Left kidney (tissue), 8 donors: ENCODE results near the gene NUDT4B. TPM values are rescaled to one million over a fixed set of nuclear protein-coding genes. Genes with fewer than 3 reads are reported as not detected.
"Not testable (repeated sequence)": the region's sequence is repeated elsewhere in the genome, so short reads cannot be mapped to it uniquely, and the experiment has no call there.

ENCODE experiments used
- DNase-seq: peaks from one replicate; pipeline ENCODE4 v3.0.0-alpha.2; 2013
- long read RNA-seq, 8 donors: transcript quantifications; one replicate each; lab custom pipeline, GENCODE V29; 2026
- polyA plus RNA-seq: library from polyadenylated mRNA; unstranded; fragments of 120-200 nt; gene quantifications from one replicate; pipeline ENCODE4 v1.2.1, GENCODE V29; 2013; ENCODE audit not compliant: insufficient read length

NUDT4B gene
- 1.8 TPM for polyA plus RNA-seq
- long read RNA-seq, donor 1, partial matches to known transcripts: 54 of 58 reads
- long read RNA-seq, donor 1, other reads (novel, unspliced or antisense): 0 of 58 reads
- long read RNA-seq, donor 2, partial matches to known transcripts: 56 of 57 reads
- long read RNA-seq, donor 2, other reads (novel, unspliced or antisense): 0 of 57 reads
- long read RNA-seq, donor 3, partial matches to known transcripts: 0 of 3 reads
- long read RNA-seq, donor 3, other reads (novel, unspliced or antisense): 0 of 3 reads
- long read RNA-seq, donor 4: 0 reads
- long read RNA-seq, donor 5, partial matches to known transcripts: 0 of 4 reads
- long read RNA-seq, donor 5, other reads (novel, unspliced or antisense): 0 of 4 reads
- long read RNA-seq, donor 6, partial matches to known transcripts: 0 of 4 reads
- long read RNA-seq, donor 6, other reads (novel, unspliced or antisense): 0 of 4 reads
- long read RNA-seq, donor 7, transcript NUDT4B-201 (1 exons, 1,206 nt): major isoform, 11 of 11 reads
- long read RNA-seq, donor 7, partial matches to known transcripts: 0 of 11 reads
- long read RNA-seq, donor 7, other reads (novel, unspliced or antisense): 0 of 11 reads
- long read RNA-seq, donor 8: 0 reads

- not testable (repeated sequence) for DNase-seq
These were observed at the start of gene NUDT4B for GRCh38 chr1:148748563-148749334. Gene NUDT4B (plus strand): TSS chr1:148748774. CDS start chr1:148748953, 179 bp downstream.

- DNase-seq: not testable (repeated sequence)
These were observed 49.2 kb upstream of the NUDT4B start for GRCh38 chr1:148699357-148699756.

- DNase-seq: not testable (repeated sequence)
These were observed 46.3 kb upstream of the NUDT4B start for GRCh38 chr1:148702242-148702641.

- DNase-seq: not testable (repeated sequence)
These were observed 44.5 kb upstream of the NUDT4B start for GRCh38 chr1:148703973-148704591.

DNA sequence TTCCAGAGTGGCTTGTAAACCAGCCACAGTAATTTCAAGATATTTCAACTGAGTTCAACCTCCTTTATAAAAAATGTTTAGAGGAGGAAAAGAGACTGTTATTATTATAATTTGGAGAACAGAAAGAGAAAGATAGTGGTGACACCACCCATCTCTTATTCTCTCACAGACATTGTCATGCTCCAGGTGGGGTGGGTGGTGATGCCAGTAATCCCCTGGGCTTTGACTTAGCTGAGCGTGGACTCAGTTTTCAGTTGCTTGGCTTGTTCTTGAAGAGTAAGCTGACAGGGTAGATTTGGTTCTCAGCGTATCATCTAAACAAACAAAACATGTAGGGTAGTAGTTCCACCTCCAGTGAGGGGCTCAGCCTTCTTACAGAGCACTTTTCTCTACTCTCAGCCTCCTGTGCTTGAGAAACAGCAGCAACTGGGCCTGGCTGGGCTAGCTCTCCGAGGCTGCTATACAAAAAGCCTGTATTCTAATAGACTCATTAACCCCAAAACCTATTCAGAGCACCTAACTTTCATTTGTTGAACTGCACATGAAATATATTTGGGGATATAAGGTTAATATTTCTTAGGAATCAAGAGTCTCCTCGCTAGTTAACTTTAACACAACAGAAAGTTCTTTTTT lies 43.1 kb upstream of the NUDT4B start:
- not testable (repeated sequence) for DNase-seq

DNA sequence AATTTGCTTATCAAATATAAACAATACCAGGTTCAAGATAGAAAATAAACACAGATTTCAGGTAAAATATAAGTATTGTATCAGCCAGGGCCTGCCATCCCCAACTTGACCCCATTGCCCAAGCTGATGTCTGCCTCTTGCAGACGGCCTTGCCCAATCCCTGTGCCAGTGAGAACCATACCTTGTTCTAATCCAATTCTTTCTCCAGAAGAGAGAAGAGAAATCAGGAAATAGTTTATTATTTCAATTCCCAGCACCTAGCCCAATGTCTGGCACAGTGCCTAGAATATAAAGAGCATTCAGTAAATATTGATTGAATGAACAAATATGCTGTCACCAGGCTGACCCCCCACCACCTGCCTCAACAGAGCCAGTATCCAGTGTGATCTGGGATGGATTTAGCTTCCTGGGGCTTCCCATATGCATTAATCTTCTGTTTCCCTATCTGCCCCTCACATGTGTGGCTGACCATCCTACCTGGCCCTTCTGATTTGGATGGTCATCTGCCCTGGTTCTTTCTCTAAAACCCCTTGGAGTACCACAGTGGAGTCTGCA lies 39.7 kb upstream of the NUDT4B start:
- DNase-seq: not testable (repeated sequence)

- DNase-seq: not testable (repeated sequence)
These were observed 37.6 kb upstream of the NUDT4B start for GRCh38 chr1:148710772-148711523.

DNA sequence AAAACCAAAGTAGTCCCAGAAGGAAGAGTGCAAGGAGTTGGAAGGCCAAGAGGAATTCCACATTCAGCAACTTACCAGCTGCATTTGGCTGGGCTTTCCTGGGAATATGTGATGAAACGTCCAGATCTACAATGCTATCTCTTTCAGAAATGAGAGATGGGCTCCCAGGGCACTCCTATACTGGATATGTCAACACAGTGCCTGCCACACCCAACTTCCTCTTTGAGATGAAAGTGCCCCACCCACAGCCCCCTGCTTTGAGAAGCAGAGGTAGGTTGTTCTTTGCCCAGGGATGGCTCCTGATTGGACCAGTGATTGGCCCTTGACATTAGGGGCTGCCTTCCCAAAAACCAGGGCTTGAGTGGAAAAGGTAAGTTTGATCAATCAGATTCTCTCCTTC lies 36.2 kb upstream of the NUDT4B start:
- not testable (repeated sequence) for DNase-seq

DNA sequence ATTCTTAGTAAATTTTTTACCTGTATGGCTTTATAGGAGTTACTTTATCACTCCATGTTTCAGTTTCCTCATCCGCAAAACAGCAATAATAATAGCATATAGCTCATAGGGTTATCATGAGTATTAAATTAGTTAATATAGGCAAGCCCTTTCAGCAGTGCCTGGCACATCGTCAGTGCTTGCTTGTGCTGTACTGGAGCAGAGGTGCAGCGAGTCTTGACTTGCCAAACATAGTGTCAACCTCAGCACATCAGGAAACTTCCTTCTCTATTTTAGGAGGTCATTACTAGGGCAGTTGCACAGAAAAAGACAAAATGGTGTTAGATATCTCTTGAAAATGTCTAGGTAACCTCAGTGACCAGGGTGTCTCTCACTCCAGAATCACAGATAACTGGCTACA lies 33.1 kb upstream of the NUDT4B start:
- not testable (repeated sequence) for DNase-seq

DNA sequence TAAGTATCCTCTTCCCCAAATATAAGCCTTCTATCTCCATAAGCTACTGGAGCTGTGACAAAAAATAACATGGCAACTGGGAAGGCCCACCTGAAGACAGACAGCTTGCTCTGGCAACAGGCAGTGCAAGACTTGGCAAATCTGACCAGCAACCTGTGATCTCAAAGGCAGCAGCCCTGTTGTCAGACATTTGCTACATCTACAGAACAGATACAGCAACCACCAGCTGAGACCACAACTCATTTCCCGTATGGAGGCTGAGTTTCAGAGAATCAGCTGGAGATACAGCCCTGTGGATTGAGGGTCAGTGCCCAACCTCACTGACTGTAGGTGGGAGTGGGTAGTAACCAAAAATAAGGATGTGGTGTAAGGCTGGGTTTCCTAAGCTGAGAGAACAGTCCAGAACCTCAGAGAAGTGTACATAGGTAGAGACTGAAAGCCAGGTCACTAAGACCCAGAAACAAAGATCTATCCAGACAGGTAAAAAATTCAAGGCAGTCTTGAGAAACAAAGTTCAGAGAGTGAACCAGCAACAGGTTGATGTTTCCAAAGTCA lies 31.5 kb upstream of the NUDT4B start:
- DNase-seq: not testable (repeated sequence)

GRCh38 chr1:148720918-148721317 lies 27.7 kb upstream of the NUDT4B start:
- DNase-seq: not testable (repeated sequence)

DNA sequence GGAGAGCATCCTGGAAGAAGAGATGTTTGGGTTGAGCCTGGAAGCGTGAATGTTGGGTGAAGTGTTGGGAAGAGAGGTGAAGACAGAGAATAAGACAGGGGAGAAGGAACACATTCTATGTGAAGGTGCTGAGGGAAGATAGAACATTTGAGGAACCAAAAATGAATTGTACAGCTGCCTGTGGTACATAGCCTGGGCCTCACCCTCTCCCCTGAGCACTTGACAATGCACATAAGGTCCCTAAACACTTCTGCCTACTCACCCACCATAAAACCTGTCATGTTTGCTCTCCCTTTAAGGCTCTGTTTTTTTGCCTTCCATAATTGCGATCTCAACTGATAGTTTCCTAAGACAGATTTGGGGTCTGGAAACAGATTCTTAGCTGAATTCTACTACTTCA lies 25.8 kb upstream of the NUDT4B start:
- not testable (repeated sequence) for DNase-seq

DNA sequence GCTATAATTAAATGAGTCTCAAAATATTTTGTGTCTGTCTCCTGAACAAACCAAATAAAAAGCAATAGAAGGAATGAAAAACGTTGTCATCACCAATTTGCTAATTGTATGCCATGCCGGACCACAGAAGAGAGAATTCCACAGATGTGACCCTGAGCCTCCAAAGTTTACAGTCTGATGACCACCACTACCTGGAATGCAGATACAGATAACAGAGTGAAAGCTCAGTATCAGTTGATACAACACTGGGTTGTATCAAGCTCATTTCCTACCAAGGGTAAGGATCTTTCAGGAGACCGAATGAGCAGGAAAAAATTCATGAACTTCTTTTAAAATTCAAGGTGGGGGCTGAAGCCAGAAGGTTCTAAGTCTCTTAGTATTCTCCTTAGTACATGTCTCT lies 25.1 kb upstream of the NUDT4B start:
- not testable (repeated sequence) for DNase-seq

DNA sequence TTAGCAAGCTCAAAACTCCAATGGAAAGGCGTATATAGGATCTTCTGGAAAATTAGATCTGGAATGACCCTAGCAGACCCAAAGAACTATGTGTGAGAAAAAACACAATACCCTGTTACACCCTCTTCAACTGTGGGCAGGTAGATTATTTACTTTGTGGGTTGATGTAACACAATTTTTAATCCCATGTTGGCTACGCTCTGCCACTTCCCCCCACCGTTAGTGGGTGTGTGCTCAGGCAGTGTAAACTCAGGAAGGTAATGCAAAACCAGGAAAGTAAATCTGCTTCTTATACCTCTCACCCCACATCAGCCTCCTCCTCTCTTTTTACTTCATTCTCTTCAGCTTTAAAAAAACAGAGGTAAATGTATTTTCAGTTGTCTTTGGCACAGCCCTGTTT lies 23.7 kb upstream of the NUDT4B start:
- not testable (repeated sequence) for DNase-seq

GRCh38 chr1:148727862-148728261 lies 20.7 kb upstream of the NUDT4B start:
- not testable (repeated sequence) for DNase-seq

GRCh38 chr1:148729128-148729527 lies 19.4 kb upstream of the NUDT4B start:
- not testable (repeated sequence) for DNase-seq

GRCh38 chr1:148729541-148729940 lies 19.0 kb upstream of the NUDT4B start:
- DNase-seq: not testable (repeated sequence)

GRCh38 chr1:148732277-148732676 lies 16.3 kb upstream of the NUDT4B start:
- not testable (repeated sequence) for DNase-seq

GRCh38 chr1:148733585-148734310 lies 14.8 kb upstream of the NUDT4B start:
- DNase-seq: not testable (repeated sequence)
